CD4-positive, alpha-beta T cell treated with Interferon alpha-2 for 1 hour (primary cell): ENCODE results near the gene AOPEP.
"Not testable (repeated sequence)": the region's sequence is repeated elsewhere in the genome, so short reads cannot be mapped to it uniquely, and the experiment has no call there.

ENCODE experiments used
- DNase-seq, 2 donors: peaks; one replicate each; pipeline ENCODE4 v3.0.0-alpha.2; 2020 to 2022

AOPEP gene

DNA sequence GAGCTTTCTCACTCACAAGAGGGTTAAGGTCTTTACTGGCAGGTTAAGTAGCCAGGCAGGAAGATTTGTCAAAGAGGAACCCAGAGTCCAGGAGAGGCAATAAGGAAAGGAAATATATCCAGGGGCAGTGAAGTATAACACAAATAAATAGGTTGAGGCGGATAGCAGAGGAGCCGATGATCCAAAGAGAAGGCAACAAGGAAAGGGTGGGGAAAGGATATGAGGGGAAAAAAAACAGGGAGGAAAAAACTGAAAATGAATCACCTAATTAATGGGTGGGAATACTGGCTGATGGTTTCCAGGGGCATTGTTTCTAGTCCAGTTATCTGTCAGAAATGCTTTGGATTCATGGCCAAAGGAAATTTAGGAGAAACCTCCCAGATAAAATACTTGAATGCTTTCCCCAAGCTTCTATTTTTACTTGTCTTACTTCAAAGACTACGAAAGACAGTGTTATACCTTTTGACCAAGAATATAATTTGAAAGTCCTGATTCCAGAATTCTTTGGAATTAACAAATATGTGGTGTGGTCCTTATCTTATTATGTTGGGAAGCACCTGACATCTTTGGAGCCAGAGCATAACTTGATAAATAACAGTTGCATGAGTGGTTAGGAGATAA is 146.5 kb downstream of the AOPEP start:
- DNase-seq: no peak

GRCh38 chr9:94874316-94874715 is 147.8 kb downstream of the AOPEP start:
- no peak for DNase-seq

GRCh38 chr9:94875300-94876020 is 149.0 kb downstream of the AOPEP start:
- no peak for DNase-seq

DNA sequence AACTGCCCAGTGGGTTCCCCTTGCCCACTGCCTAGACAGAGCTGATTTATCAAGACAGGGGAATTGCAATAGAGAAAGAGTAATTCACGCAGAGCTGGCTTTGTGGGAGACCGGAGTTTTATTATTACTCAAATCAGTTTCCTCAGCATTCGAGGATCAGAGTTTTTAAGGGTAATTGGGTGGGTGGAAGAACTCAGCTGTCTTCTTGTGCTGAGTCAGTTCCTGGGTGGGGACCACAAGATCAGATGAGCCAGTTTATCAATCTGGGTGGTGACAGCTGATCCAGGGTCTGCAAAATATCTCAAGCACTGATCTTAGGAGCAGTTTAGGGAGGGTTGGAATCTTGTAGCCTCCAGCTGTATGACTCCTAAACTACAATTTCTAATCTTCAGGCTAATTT is 152.3 kb downstream of the AOPEP start:
- not testable (repeated sequence) for DNase-seq

DNA sequence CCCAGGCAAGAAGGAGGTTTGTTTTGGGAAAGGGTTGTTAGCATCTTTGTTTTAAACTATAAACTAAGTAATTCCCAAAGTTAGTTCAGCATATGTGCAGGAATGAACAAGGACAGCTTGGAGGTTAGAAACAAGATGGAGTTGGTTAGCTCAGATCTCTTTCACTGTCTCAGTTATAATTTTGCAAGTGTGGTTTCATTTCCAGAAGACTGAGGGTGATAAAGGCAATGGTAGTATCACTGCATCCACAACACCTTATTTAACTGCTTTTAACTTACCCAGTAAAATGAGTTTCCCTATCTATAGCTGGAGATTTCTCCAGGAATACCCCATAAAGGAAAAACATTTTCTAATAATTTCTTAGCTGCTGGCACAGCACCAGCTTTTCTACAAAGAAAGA is 152.7 kb downstream of the AOPEP start:
- no peak for DNase-seq

DNA sequence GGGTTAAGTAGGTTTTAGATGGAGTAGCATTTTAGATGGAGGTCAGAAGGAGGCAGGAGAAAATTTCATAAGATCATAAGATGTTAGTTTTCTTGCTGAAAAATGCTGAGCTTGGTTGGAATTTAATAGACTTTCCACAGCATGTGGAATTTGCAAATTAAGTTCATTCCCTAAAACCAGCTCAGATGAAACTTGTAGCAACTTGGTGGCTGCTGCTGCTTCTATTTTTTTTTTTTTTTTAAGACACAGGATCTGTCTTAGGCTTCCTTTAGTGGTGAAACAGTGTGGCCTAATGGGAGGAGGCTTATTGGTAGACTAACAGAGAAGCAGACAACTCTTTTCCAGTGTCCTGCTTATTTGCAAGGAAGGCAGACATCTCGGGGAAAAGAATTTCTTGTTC is 154.5 kb downstream of the AOPEP start:
- no peak for DNase-seq

DNA sequence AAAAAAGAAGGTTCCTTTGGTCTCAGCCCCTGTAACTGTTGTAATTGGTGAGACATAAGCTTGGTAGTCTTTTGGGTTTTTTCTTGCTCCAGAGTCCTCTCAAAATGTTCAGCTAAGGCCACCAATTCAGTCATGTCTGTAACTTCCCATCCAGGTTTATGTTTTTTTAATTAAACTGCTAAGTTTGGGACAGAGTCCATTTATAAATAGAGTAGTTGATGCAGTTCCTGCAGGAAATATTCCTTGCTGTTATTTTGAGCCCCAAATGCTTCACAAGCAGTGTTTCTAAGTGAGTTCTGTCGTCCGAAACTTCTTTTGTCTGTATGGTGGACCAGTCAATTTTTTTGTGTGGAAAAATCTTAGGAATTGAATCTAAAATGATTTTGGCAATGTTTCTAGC is 155.0 kb downstream of the AOPEP start:
- DNase-seq: no peak

DNA sequence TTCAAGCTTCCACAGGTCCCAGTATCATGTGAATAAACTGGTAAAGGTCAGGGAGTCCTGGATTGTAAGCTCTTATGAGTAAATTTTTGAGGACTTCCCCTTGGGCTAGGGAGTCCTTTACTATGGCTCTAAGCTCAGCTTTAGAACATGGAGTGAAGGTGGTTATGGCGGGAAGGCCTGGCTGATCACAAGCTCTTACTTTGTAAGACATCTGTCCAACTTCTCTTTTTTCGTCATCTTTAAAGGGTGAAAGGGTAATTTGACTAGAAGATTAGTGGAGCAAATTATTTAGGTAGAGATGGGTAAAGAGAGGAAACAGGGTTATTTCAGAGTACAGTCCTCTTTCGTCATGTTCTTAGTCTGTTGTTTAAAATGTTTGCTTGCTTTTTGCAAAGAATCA is 155.4 kb downstream of the AOPEP start:
- no peak for DNase-seq

DNA sequence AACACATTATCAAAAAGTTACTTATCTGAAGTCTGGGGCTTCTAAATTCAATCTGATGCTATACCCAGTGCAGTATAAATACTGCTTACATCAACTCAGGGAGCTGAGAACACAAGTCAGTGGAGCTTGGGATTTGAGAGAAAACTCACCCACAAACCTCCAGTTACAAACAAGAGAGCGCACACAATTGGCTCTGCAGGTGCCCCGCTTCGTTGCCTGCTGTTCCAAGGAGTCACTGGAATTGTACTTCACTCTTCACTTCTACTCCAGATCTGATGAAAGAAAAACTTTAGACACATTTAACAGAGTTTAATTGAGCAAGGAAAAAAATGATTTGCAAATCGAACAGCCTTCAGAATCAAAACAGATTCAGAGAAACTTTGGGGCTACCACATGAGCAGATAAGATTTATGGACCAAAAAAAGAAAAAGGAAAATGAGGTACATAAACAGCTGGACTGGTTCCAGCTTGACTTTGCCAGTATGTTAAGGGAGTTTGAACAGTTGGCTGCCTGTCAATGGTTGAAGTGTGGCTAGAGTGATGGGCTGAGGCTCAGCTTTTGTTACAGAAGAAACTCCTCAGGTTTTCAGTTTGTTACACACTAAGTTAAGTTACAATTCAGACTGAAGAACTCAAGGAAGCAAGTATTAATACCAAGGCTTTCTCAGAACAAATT is 156.6 kb downstream of the AOPEP start:
- DNase-seq: no peak

DNA sequence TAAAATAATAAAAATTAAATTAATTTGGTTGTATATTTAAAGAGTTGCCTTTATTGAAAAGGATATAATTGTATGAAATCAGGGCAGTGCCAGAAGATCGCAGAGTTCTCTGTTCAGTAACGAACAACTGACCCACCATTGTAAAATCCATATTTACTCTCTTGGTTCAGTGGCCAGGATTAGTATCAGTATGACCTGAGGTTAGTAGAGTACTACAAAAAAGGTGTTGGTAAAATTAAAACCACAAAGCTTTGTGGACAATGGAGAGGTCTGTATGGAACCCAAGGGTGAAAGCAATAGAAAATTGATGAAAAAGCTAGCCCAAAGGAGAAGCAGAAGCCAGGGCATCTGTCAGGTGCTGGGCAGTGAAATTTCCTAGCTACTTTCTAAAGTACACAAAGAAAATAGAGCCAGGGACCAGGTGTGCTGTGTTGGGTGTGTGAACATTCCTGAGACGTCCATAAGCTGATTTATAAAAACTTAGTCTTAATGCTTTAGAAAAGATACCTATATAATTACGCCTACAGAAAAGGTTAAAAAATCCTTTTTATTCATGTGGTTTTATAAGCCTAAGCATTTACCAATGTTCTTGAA is 159.5 kb downstream of the AOPEP start:
- DNase-seq: no peak

DNA sequence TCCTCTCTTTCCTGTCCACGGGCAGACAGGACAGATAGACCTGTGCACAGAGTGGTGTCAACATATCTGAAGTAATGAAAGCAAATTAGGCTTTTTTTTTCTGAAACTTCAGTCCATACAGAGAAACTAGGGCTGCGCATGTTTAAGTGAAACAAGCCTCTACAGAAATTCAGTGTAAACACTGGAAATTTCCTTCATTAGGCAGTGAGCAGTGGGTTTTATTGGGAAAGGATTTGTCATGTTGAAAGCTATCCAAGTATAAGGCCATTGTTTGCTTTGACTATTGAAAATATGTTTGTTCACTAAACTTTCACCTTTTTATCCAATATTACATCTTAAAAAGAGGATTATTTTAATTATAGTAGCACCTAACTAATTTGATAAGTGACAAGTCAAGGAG is 161.2 kb downstream of the AOPEP start:
- no peak for DNase-seq

- no peak for DNase-seq
Observed at GRCh38 chr9:94888775-94889174, 162.3 kb downstream of the AOPEP start.

DNA sequence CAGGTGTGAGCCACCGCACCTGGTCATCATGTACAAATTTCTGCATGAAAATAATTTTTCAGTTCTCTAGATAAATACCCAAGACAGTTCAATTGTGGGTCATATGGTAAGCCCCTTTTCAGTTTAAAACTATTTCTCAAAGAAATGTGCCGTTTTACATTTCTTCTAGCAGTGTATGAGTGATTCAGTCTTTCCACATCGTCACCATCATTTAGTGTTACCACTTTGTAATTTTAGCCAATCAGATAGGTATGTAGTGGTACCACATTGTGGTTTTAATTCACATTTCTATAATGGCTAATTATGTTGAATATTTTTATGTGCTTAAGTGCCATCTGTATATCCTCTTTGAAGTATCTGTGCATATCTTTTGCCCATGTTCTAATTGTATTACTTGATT is 163.1 kb downstream of the AOPEP start:
- DNase-seq: no peak

DNA sequence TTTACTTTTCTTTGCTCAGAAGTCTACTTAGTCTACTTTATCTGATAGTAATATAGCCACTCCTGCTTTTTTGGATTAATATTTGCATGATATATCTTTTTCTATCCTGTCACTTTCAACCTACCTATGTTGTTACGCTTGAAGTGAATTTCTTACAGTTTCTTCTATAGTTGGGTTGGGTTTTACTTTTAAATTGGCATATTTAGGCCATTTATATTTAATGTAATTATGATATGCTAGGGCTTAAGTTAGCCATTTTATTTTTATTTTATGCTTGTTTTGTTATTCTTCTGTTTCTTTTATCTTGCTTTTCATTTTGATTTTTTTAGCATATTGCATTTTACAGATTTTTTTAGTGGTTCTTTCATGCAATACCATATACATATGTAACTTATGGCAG is 164.7 kb downstream of the AOPEP start:
- no peak for DNase-seq

DNA sequence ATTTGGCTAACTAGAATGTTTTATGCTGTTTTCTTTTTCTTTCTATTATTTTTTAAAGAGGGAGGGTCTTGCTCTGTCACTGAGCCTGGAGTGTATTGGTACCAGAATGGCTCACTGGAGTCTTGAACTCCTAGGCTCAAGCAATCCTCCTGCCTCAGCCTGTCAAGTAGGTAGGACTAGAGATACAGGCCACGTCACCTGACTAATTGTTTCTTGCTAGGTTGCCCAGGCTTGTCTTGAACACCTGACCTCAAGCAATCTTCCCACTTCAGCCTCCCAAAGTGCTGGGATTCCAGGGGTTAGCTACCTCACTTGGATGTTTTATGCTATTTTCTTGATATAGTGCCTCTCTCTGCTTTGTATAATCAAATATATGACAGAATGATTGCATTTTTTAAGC is 166.2 kb downstream of the AOPEP start:
- no peak for DNase-seq

DNA sequence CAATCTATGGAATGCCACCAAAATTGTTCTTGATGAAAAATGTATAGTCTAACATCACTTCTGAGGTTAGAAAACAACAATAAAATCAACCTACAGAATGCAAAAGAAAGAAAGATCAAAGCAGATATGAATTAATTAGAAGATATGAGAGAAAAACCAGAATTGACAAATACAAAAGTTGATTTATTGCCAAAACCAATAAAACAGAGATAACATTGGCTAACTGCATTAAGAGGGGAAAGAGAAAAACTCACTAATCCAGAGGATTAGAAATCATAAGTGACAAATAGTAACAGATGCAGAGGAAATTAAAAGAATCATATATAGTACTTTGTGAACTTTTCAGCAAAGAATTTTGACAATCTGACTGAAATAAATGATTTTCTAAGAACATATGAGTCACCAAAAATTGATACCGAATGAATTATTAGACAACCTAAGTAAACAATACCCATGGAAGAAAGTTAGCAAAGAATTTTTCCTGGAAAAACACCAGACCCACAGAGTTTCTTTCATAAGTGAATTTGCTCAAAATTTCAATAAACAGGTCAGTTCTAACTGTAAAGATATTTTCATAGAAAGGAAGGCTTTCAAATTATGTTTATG is 167.7 kb downstream of the AOPEP start:
- DNase-seq: no peak

GRCh38 chr9:94895668-94896067 is 169.2 kb downstream of the AOPEP start:
- no peak for DNase-seq

DNA sequence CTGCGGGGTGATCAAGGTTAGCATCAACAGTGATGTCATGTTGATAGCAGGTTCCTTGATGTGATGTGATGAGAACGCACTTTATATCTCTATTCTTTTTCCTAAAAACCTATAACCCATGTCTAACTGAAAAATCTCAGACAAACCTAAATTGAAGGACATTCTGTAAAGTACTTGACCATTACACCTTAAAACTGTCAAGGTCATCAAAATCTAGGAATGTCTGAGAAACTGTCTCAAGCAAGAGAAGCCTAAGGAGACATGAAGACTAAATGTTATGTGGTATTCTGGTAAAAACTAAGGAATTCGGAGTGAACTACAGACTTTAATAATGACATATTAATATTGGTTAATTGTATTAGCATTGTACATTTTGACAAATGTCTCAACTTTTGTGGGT is 170.0 kb downstream of the AOPEP start:
- DNase-seq: no peak

GRCh38 chr9:94899464-94900221 is 173.1 kb downstream of the AOPEP start:
- DNase-seq: no peak

DNA sequence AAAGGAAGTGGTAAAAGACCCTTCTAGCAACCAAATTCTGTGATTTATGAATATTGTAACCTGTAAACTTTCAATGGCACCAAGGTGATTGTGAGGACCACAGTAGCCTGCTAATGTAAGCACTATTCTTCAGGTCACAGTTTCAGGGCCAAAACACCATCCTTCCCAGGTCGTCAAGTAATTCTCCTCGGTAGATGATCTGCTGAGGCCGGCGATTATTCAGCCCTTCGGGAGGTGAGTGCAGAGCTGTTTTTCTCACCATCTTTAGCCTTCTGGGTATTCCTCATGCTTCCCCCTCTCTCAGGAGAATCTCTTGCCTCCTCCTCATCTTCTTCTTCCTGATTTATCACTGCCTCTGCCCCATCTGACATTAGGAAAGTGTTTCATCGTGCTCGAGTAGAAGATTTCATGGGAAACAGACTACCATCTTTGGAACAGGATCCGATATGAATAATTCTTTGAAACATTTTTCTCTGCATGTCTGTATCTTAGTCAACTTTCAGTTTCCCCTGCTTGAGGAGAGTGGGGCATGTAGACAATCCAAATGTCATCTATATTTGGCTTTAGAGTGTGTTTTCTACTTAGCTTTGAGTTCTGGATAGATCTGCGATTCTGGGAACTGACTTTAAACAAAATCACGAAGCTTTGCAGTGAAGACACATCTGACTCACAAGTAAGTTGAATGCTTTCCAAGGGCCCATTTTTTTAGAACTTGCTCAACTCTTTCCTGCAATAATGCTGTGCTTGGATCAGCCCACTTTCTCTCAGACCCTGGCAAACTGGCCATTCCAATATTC is 173.9 kb downstream of the AOPEP start:
- no peak for DNase-seq

DNA sequence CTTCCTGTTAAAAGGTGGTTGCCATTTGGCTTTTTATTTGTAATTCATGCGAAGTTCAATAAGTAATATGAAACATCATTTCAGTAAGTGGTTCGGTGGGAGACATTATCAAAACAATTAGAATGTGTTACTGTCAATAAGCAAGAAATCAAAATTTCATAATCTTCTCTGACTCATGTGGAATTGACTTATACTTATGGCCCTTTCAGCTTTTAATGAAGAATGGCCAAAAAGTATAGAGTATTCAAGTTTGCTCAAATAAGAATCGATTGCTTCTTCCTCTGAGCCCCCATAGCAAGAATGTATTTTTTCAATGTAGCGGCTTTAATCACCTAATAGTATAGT is 174.5 kb downstream of the AOPEP start:
- no peak for DNase-seq

DNA sequence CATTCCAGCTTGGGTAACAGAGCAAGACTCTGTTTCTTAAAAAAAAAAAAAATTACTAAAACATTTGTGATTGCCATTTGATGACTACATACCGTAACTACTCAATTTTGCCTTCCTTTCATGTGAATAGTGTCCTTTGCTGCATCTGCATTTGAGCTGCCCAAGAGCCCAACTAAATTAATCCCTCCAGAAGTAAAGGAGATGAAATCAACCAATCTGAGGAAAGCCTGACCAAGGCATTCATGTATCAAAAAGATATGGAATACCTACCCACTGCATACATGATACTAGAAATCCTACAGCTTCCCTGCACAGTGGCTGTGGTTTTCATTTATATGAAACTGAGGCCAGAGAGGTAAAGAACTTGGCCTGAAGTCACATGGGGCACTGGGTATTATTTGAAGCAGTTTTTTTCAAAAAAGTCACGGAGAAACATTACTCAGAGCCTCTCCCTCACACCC is 177.5 kb downstream of the AOPEP start:
- DNase-seq: no peak
